Stimulated activated CD4-positive, alpha-beta T cell treated with anti-CD3 and anti-CD28 coated beads, Interleukin-1b, Interleukin-23, amount 100 ng/mL, for 24 hours (primary cell): Measurements from ENCODE around the gene ABHD8.

ENCODE experiments used
- DNase-seq, 4 experiments: peaks; one replicate each; pipeline ENCODE4 v3.0.0-alpha.2; 2020; ENCODE audit warnings: low read depth in 4 of 4, low spot score in 1 of 4

The ABHD8 gene

GRCh38 chr19:17321655-17322489 is 18.6 kb upstream of the ABHD8 start:
- DNase-seq, result no peak

DNA sequence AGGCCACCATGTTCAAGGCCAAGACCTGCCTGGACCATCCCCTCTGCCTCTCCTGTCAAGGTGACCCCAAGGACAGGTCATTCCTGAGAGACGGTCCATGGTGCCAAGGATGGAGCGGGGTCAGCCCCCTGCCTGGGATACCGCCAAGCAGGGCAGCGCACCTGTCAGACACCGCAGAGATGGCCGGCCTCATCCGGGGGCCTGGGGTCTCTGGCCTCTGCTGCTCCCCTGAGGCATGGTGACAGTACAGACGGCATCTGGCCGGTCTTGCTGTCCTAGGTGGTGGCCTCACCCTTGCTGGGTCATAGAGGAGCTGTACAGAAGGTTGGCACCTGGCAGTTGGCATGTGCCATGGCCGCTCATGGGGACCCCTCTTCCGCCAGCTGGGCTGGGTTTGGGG is 17.2 kb upstream of the ABHD8 start:
- no peak for DNase-seq

GRCh38 chr19:17319473-17320238 is 16.4 kb upstream of the ABHD8 start:
- no peak for DNase-seq

DNA sequence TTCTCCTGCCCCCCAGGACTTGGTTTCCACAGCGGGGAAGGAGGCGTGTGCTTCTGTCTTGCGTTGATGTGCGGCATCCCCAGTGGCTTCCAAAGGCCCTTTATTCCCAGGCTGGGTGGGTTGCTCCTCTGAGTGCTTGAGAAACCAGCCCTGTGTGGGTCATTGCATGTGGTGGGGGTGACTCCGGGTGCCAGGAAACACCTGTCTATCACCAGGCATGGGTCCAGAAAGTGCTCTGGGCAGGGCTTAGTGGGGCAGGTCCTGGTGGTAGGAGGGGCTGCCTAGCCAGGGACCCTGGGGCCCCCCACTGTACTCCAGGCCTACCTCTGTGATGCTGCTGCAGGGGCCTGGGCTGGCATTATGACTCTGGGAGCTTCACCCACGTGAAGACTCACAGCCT is 15.7 kb upstream of the ABHD8 start:
- no peak for DNase-seq

DNA sequence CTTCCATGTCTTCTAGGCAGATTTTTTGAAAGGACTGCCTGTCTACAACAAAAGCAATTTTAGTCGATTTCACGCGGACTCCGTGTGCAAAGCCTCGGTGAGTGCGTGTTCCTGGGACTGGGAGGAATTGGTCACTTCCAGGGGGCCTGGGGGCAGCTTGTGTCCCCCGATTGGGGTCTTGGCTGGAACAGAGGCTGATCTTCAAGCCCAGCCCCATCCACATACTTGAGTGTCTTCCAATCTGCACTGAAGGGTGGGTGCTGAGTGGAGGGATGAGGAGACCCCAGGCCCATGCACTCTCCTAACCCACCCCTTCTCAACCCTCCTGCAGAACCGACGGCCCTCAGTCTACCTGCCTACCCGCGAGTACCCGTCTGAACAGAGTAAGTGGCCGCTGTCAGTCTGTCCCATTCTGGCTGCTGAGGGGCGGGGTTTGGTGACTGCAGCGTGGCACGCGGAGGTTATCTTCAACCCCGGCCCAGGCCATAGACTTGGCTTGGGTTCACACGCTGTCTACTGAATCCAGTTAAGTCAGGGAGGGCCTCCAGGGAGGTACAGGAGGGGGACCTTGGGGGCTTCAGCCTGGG is 10.9 kb upstream of the ABHD8 start:
- DNase-seq, result no peak

DNA sequence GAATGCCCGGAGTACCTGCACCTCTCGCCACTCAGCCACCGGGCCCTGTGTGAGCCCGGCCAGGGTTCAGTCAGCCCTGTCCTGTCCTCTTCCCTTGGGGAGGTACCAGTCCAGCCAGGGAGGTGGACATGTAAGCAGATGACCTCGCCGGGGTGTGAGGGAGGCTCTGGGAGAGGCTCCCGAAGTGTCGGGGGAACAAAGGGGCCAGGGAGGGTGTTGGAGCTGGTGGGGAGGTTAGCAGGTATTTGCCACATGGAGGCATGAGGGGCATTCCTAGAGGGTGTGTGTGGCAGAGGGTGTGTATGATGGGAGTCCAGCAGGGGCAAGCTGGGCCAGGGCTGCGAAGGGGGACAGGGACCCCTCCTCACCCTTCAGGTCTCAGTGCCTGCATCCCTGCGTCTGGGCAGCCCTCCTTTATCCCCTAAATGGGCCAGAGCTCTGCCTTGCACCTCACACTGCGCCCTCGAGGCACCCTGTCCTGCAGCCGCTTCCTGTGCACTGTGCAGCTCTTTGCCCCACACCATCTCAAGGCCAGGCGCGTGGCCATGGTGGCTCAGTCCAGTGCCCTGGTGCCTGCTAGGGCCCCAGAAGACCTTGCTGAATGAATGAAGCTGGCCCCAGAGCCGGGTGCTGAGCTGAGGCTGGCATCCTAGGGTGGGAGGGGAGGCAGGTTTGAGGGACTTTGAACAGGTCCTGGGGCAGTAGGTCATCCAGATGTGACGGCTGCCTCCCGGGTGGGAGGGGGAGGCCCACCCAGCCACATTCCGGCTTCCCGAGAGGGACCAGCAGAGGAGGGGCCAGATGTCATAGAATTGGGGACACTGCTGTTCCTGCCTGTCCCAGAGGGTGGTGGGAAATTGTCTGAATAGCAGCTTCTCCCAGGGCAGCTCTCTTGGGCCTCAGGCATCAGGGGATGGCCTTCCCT is 9.2 kb upstream of the ABHD8 start:
- DNase-seq, result no peak

DNA sequence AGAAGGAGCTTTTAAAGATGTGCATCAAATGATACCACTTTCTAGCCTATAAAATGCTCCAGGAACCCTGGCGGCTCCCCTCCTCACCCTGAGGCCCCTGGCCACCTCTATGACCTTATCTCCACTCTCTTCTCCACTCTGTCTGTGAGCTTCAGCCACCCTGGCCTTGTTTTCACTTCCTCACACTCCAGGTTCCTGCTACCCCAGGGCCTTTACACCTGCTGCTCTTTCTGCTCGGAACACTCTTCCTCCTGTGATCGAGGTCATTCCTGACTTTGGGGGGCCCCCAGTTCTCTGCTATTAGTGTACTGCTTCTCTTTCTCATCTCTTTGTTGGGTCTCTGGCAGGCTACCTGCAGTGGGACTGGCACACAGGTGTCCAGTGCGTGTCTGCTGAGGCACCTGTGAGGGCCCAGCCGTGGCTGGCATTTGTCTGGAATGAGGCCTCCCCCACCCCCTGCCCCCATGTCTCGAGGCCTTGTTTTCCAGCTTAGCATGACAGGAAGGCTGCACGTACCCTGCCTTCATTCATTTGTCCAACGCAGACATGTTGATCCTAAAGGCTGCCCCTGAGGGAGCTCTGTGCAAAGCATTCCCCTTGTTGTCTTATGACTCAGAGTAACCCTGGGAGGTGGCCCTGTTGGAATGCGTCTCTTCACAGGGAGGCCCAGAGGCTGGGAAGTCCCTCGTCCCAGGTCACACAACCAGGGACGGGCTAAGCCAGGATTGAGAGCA is 8.4 kb upstream of the ABHD8 start:
- no peak for DNase-seq

DNA sequence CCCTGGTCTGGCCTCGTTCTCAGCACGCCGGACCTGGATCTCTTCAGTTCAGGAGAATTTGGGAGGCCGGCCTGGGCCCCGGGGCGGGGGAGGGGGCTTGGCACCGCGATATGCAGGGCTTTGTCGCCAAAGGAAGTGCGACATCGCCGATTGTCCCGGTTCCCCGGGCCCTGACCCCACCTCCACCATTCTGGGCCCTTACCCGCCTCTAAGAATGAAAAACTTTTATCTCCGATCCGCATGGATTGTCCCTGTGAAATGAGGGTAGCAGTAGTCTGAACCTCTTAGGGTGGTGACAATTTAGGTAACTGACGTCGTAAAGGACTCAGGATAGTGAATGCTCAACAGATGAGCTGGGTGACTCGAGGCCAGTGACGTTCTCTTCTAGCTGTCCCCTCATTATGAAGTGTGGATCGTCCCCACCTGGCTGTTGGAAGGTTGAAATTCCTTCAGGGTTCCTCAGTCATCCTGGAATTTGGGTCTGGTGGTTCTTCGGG is 6.8 kb upstream of the ABHD8 start:
- no peak for DNase-seq

- DNase-seq, result peak; percentile 94 to 100 (median 98)
Observed at GRCh38 chr19:17309198-17309964, 6.2 kb upstream of the ABHD8 start, which contains the start of gene DDA1. DDA1 (plus strand) TSS chr19:17309563; CDS start chr19:17309655, 92 bp downstream.

- no peak for DNase-seq
Observed at GRCh38 chr19:17307876-17308377, 4.7 kb upstream of the ABHD8 start.

GRCh38 chr19:17306285-17306714 is 3.1 kb upstream of the ABHD8 start:
- no peak for DNase-seq

DNA sequence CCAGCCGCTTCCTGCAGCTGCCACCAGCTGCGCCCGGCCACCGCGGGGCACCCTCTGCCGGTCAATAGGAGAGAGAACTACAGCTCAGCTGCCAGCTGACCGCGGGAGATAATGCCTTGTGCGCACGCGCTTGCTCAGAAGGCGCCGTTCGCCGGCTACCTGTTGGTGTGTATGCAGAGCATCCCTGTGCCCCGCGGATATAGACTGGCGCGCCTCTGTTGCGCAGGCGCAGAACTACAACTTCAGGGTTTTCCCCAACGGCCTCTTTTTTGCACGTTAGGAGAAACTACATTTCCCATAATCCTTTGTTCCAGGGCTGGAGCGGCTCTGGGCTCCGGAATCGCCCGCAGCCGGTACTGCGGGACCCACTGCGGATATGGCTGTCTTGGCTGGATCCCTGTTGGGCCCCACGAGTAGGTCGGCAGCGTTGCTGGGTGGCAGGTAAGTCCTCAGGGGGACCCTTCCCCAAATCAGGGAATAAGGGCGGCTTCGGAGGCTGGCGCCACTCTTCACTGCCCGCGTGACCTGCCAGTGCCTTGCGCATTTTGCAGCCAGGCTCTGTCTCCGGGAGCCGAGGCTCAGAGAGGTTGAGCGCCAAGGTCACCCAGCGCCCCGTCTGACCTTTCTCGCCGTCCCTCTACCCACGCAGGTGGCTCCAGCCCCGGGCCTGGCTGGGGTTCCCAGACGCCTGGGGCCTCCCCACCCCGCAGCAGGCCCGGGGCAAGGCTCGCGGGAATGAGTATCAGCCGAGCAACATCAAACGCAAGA is 2.5 kb upstream of the ABHD8 start, which contains the start of gene MRPL34:
TSS of gene MRPL34 (plus strand) at position 356 of the 768 bp plus-strand sequence. CDS start at position 377, 21 bp downstream.
- peak; percentile 79 to 94 (median 85) for DNase-seq

GRCh38 chr19:17305216-17305516 is 1.9 kb upstream of the ABHD8 start:
- no peak for DNase-seq

DNA sequence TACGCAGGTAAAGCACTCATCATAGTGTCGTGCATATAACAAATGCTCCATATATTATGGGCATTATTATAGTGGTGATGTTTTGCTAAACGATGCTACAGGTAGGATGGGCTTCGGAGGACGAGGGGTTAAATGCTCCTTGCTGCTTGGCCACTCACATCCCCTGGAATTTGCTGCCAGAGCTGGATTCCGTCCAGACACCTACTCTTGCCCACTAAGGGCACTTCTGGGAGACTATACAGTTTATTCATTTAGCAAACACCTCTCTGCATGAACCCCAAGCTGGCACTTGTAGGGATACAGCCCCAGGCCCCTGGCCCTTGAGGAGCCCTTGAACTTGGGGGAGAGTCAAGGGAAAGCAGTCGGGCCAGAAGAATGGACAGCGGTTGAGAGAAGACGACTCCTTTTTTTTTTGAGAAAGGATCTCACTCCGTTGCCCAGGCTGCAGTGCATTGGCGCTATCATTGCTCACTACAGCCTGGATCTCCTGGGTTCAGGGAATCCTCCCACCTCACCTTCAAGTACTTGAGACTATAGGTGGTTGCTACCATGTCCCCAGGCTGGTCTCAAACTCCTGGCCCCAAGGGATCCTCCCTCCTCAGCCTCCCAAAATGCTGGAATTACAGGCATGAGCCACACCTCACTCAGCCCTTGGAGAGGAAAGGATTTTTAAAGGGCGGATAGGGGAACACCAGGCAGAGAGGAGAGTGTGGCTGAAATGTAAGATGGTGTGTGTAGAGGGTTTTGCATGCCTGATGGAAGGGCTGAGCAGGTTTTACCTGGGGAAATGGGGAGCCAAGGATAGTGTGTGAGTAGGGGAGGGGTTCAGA is 1.4 kb upstream of the ABHD8 start:
- no peak for DNase-seq

DNA sequence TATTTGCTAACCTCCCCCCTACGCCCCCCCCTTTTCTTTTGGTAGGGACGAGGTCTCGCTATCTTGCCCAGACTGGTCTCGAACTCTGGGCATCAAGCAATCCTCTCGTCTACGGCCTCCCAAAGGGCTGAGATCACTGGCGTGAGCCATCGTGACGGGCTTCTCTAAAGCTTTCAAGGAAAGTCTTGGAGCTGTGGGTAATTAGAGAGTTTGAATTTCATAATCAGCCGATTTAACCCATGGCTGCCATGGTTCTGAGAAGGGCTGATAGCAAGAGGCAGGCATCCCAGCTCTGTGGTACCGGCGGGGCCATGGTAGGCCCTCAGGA is 679 bp upstream of the ABHD8 start:
- DNase-seq, result no peak

DNA sequence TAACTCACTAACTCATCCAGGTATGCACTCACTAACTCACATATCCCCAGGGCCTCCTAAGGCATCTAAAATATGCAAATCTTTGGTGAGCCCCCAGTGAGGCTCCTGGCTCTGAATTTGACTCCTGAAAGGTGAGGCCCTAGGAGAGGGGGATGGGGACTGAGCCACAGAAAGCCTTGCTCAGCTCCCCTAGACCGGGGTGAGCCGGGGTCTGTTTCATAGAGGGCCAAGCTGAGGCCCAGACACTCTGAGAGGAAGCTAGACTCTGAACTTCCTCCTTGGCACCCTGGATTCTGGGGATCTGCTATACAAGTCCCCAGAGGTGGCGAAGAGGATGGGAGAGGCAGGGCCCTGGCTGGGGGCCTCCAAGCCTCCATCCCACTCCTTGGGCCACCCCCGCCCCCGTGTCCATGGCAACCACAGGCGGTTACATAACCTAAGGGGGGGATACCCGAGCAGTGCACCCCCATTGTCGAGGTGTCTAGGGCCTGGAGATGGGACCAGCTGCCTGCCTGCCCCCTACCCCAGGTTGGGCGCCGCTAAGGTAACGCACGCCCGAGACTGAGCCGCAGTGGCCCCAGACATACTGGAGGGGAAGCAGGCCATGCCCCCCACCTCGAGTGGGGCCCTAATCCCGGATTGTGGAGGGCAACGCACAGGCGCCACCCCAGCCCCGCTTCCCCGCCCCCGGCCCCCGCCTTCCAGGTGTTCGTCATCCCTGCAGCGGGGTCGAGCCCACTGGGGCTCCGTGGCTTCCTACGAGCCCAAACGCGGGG is 646 bp downstream of the ABHD8 start:
- DNase-seq, result no peak
